GM19372 (cell line): ENCODE measurements around the gene GABRB3.

Source experiments
- ATAC-seq: cut with Tn5 transposase; IDR thresholded peaks from one replicate; pipeline ENCODE4 v1.9.1; 2021; ENCODE audit warnings: mild to moderate bottlenecking, low read depth, moderate library complexity; ENCODE audit not compliant: unreplicated experiment

GABRB3 gene

GRCh38 chr15:26682598-26683164, 90.2 kb downstream of the GABRB3 start:
- no peak for ATAC-seq

GRCh38 chr15:26679927-26680326, 92.9 kb downstream of the GABRB3 start:
- ATAC-seq, result no peak

GRCh38 chr15:26676115-26676514, 96.8 kb downstream of the GABRB3 start:
- no peak for ATAC-seq

GRCh38 chr15:26674467-26674866, 98.4 kb downstream of the GABRB3 start:
- ATAC-seq, result no peak

GRCh38 chr15:26673445-26673844, 99.4 kb downstream of the GABRB3 start:
- ATAC-seq, result no peak

GRCh38 chr15:26670116-26670515, 102.8 kb downstream of the GABRB3 start:
- ATAC-seq, result no peak

- no peak for ATAC-seq
Observed at GRCh38 chr15:26667222-26667988, 105.5 kb downstream of the GABRB3 start.

- ATAC-seq, result no peak
Observed at GRCh38 chr15:26665957-26666791, 106.7 kb downstream of the GABRB3 start.

- no peak for ATAC-seq
Observed at GRCh38 chr15:26662283-26662682, 110.6 kb downstream of the GABRB3 start.

GRCh38 chr15:26661748-26662147, 111.1 kb downstream of the GABRB3 start:
- ATAC-seq, result no peak

- no peak for ATAC-seq
Observed at GRCh38 chr15:26661107-26661506, 111.8 kb downstream of the GABRB3 start.

GRCh38 chr15:26660241-26660640, 112.6 kb downstream of the GABRB3 start:
- ATAC-seq, result no peak

- no peak for ATAC-seq
Observed at GRCh38 chr15:26658290-26658689, 114.6 kb downstream of the GABRB3 start.

GRCh38 chr15:26656080-26656479, 116.8 kb downstream of the GABRB3 start:
- no peak for ATAC-seq

GRCh38 chr15:26651909-26652308, 121.0 kb downstream of the GABRB3 start:
- ATAC-seq, result no peak

- ATAC-seq, result no peak
Observed at GRCh38 chr15:26648676-26649075, 124.2 kb downstream of the GABRB3 start.

GRCh38 chr15:26644948-26645347, 127.9 kb downstream of the GABRB3 start:
- no peak for ATAC-seq

- ATAC-seq, result no peak
Observed at GRCh38 chr15:26641144-26641543, 131.7 kb downstream of the GABRB3 start.

- ATAC-seq, result no peak
Observed at GRCh38 chr15:26640601-26641000, 132.3 kb downstream of the GABRB3 start.

- no peak for ATAC-seq
Observed at GRCh38 chr15:26639966-26640365, 132.9 kb downstream of the GABRB3 start.

- ATAC-seq, result no peak
Observed at GRCh38 chr15:26635614-26636013, 137.3 kb downstream of the GABRB3 start.
